Cardiac muscle cell (in vitro differentiated cells and primary cell): ENCODE results near the gene STEAP4. TPM values are rescaled to one million over a fixed set of nuclear protein-coding genes. Genes with fewer than 3 reads are reported as not detected.

Experiments used
- DNase-seq, 2 donors: peaks; one replicate each; pipeline versions ENCODE4 v3.0.0 to v3.0.0-alpha.2; 2010 to 2017; ENCODE audit warnings: low read depth in 1 of 2, low spot score in 1 of 2
- H3K27ac ChIP-seq: fragments of 200-600 bp; sonication (generic); 2 replicates; pipeline ENCODE4 v1.5.1; 2016
- H3K27me3 ChIP-seq: fragments of 200-600 bp; sonication (generic); 2 replicates; pipeline ENCODE4 v1.6.0; 2016; ENCODE audit warnings: control low read depth
- H3K36me3 ChIP-seq: fragments of 200-600 bp; sonication (generic); 2 replicates; pipeline ENCODE4 v1.5.1; 2016; ENCODE audit warnings: control low read depth
- H3K4me1 ChIP-seq: fragments of 200-600 bp; sonication (generic); 2 replicates; pipeline ENCODE4 v1.8.1; 2017; ENCODE audit warnings: low read depth, mild to moderate bottlenecking, mixed run types
- H3K4me3 ChIP-seq: fragments of 200-600 bp; sonication (generic); 2 replicates; pipeline ENCODE4 v1.5.1; 2016; ENCODE audit warnings: mild to moderate bottlenecking
- H3K9me3 ChIP-seq: fragments of 200-600 bp; sonication (generic); 2 replicates; pipeline ENCODE4 v1.5.1; 2017; ENCODE audit warnings: low read depth, mild to moderate bottlenecking, control low read depth
- CTCF ChIP-seq: IDR thresholded peaks from 2 replicates; pipeline ENCODE4 v1.5.1; 2012; ENCODE audit warnings: low read depth, mild to moderate bottlenecking, low read length
- polyA plus RNA-seq: library from polyadenylated mRNA; unstranded; fragments of >200 nt; fragmentation: Nextera tagmentation; extraction: Ambion mirVana; gene quantifications from 2 replicates; pipeline ENCODE4 v1.2.1, GENCODE V29; 2016
- total RNA-seq: library from RNA; depleted of rRNA; stranded (reverse); fragments of >200 nt; gene quantifications from 2 replicates; pipeline ENCODE4 v1.2.3, GENCODE V29; 2016

Gene STEAP4
- total and polyA plus RNA-seq, 2 experiments from 2014 or later, result not detected

- H3K27ac ChIP-seq, result no peak overlapping the region
- H3K4me1 ChIP-seq, result no peaks in the 10 kb centered on the region
- no peaks in the 10 kb centered on the region for H3K27me3 ChIP-seq
- TF ChIP-seq CTCF, result no peak
- H3K36me3 ChIP-seq, result no peaks in the 10 kb centered on the region
- H3K4me3 ChIP-seq, result no peak overlapping the region
- H3K9me3 ChIP-seq, result no peaks in the 10 kb centered on the region
- no peak for DNase-seq
Observed at GRCh38 chr7:88321694-88322093, 15.0 kb upstream of the STEAP4 start.

- no peaks in the 10 kb centered on the region for H3K4me1 ChIP-seq
- no peaks in the 10 kb centered on the region for H3K27me3 ChIP-seq
- no peak for DNase-seq
- no peaks in the 10 kb centered on the region for H3K36me3 ChIP-seq
- no peak overlapping the region for H3K27ac ChIP-seq
- no peak overlapping the region for H3K4me3 ChIP-seq
- H3K9me3 ChIP-seq, result no peaks in the 10 kb centered on the region
- TF ChIP-seq CTCF, result no peak
Observed at GRCh38 chr7:88318196-88318595, 11.5 kb upstream of the STEAP4 start.

- no peak for TF ChIP-seq CTCF
Observed at GRCh38 chr7:88317422-88317821, 10.7 kb upstream of the STEAP4 start.

GRCh38 chr7:88316456-88316855, 9.8 kb upstream of the STEAP4 start:
- Histone ChIP-seq H3K27ac (no peak overlapping the region), H3K36me3 (no peaks in the 10 kb centered on the region), H3K27me3 (no peaks in the 10 kb centered on the region), H3K9me3 (no peaks in the 10 kb centered on the region), H3K4me3 (no peak overlapping the region), H3K4me1 (no peaks in the 10 kb centered on the region)
- DNase-seq, result no peak
- no peak for TF ChIP-seq CTCF

More at GRCh38 chr7:88317422-88317821, 10.7 kb upstream of the STEAP4 start:
- Histone ChIP-seq H3K4me3 (no peak overlapping the region), H3K9me3 (no peaks in the 10 kb centered on the region), H3K27ac (no peak overlapping the region), H3K36me3 (no peaks in the 10 kb centered on the region), H3K4me1 (no peaks in the 10 kb centered on the region), H3K27me3 (no peaks in the 10 kb centered on the region)
- DNase-seq, result no peak

GRCh38 chr7:88315522-88315921, 8.8 kb upstream of the STEAP4 start:
- H3K27ac ChIP-seq, result no peak overlapping the region
- no peak for DNase-seq
- no peaks in the 10 kb centered on the region for H3K9me3 ChIP-seq
- TF ChIP-seq CTCF, result no peak
- no peaks in the 10 kb centered on the region for H3K4me1 ChIP-seq
- H3K36me3 ChIP-seq, result no peaks in the 10 kb centered on the region
- no peaks in the 10 kb centered on the region for H3K27me3 ChIP-seq
- no peak overlapping the region for H3K4me3 ChIP-seq

- Histone ChIP-seq H3K27me3 (no peaks in the 10 kb centered on the region), H3K4me1 (no peaks in the 10 kb centered on the region), H3K27ac (no peak overlapping the region), H3K9me3 (no peaks in the 10 kb centered on the region), H3K4me3 (no peak overlapping the region), H3K36me3 (no peaks in the 10 kb centered on the region)
- no peak for TF ChIP-seq CTCF
- no peak for DNase-seq
Observed at GRCh38 chr7:88314061-88314491, 7.4 kb upstream of the STEAP4 start.
